ENCODE measurements around the gene MVB12B.

DNA sequence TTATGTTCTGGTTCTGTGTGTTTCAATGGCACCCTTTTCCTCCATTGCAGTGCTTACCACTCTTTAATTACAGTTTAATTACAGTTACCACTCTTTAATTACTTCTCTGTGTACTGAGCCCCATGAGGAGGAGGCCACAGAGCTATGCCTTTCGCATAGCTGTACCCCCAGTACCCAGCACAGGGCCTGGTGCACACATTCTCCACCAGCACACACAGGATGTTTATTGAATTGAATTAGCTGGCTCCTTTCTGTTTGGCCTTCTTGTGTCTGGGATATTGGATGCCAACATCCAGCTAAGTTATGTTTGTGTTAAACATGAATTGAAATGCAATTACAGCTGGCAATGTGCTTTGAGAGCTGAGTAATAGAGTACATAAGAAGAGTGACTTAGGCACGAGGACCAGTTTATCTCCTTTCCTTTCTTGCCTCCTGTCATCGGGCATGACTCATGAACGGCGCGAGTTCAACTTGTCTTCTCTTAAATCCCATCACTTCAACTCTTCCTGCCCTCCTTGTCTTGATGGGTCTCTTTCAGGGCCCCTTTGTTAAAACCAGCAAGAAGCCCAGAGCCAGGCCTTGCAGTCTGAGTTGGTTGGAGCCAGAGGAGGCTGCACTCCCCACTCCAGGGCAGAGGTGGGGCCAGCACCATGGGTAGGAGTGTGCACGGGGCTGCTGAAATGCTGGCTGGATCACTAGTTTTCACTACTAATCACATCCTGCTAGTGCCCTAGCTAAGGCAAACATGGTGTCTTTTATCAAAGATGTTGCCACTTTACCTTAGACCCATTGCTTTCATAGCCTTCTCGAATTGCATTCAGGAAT, 37.4 kb downstream of the MVB12B start:
- TF ChIP-seq, protein P1, sequence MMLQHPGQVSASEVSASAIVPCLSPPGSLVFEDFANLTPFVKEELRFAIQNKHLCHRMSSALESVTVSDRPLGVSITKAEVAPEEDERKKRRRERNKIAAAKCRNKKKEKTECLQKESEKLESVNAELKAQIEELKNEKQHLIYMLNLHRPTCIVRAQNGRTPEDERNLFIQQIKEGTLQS (CRISPR knock-in tag; conservative IDR thresholded peaks at IDR 0.05), result no peak
- TF ChIP-seq, protein P2, sequence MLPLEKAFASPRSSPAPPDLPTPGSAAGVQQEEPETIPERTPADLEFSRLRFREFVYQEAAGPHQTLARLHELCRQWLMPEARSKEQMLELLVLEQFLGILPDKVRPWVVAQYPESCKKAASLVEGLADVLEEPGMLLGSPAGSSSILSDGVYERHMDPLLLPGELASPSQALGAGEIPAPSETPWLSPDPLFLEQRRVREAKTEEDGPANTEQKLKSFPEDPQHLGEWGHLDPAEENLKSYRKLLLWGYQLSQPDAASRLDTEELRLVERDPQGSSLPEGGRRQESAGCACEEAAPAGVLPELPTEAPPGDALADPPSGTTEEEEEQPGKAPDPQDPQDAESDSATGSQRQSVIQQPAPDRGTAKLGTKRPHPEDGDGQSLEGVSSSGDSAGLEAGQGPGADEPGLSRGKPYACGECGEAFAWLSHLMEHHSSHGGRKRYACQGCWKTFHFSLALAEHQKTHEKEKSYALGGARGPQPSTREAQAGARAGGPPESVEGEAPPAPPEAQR (CRISPR knock-in tag; IDR thresholded peaks at IDR 0.05), result no peak
- TF ChIP-seq ZNF423 (CRISPR knock-in tag; IDR thresholded peaks at IDR 0.05) (no peak), ETV6 (CRISPR knock-in tag; IDR thresholded peaks at IDR 0.05) (no peak), JUN (CRISPR knock-in tag; IDR thresholded peaks at IDR 0.05) (no peak), TEAD4 (CRISPR knock-in tag; IDR thresholded peaks at IDR 0.05) (no peak), PRRX2 (CRISPR knock-in tag; IDR thresholded peaks at IDR 0.05) (no peak)
- TF ChIP-seq, protein P3, sequence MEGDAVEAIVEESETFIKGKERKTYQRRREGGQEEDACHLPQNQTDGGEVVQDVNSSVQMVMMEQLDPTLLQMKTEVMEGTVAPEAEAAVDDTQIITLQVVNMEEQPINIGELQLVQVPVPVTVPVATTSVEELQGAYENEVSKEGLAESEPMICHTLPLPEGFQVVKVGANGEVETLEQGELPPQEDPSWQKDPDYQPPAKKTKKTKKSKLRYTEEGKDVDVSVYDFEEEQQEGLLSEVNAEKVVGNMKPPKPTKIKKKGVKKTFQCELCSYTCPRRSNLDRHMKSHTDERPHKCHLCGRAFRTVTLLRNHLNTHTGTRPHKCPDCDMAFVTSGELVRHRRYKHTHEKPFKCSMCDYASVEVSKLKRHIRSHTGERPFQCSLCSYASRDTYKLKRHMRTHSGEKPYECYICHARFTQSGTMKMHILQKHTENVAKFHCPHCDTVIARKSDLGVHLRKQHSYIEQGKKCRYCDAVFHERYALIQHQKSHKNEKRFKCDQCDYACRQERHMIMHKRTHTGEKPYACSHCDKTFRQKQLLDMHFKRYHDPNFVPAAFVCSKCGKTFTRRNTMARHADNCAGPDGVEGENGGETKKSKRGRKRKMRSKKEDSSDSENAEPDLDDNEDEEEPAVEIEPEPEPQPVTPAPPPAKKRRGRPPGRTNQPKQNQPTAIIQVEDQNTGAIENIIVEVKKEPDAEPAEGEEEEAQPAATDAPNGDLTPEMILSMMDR (IDR thresholded peaks at IDR 0.05), result no peak
- TF ChIP-seq, protein P4, sequence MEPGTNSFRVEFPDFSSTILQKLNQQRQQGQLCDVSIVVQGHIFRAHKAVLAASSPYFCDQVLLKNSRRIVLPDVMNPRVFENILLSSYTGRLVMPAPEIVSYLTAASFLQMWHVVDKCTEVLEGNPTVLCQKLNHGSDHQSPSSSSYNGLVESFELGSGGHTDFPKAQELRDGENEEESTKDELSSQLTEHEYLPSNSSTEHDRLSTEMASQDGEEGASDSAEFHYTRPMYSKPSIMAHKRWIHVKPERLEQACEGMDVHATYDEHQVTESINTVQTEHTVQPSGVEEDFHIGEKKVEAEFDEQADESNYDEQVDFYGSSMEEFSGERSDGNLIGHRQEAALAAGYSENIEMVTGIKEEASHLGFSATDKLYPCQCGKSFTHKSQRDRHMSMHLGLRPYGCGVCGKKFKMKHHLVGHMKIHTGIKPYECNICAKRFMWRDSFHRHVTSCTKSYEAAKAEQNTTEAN (CRISPR knock-in tag; IDR thresholded peaks at IDR 0.05), result no peak
- TF ChIP-seq, protein P5, sequence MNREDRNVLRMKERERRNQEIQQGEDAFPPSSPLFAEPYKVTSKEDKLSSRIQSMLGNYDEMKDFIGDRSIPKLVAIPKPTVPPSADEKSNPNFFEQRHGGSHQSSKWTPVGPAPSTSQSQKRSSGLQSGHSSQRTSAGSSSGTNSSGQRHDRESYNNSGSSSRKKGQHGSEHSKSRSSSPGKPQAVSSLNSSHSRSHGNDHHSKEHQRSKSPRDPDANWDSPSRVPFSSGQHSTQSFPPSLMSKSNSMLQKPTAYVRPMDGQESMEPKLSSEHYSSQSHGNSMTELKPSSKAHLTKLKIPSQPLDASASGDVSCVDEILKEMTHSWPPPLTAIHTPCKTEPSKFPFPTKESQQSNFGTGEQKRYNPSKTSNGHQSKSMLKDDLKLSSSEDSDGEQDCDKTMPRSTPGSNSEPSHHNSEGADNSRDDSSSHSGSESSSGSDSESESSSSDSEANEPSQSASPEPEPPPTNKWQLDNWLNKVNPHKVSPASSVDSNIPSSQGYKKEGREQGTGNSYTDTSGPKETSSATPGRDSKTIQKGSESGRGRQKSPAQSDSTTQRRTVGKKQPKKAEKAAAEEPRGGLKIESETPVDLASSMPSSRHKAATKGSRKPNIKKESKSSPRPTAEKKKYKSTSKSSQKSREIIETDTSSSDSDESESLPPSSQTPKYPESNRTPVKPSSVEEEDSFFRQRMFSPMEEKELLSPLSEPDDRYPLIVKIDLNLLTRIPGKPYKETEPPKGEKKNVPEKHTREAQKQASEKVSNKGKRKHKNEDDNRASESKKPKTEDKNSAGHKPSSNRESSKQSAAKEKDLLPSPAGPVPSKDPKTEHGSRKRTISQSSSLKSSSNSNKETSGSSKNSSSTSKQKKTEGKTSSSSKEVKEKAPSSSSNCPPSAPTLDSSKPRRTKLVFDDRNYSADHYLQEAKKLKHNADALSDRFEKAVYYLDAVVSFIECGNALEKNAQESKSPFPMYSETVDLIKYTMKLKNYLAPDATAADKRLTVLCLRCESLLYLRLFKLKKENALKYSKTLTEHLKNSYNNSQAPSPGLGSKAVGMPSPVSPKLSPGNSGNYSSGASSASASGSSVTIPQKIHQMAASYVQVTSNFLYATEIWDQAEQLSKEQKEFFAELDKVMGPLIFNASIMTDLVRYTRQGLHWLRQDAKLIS (CRISPR knock-in tag; IDR thresholded peaks at IDR 0.05; ENCODE audit: borderline replicate concordance), result no peak

Measured in WTC11 (cell line).